ENCODE data around the gene SMC6. TPM values are rescaled to one million over a fixed set of nuclear protein-coding genes. Genes with fewer than 3 reads are reported as not detected.

The SMC6 gene
- total and polyA plus RNA-seq, 4 donors = 6.9 to 34.8 (median 10.6) TPM

GRCh38 chr2:17793803-17794354, 40.3 kb upstream of the SMC6 start:
- DNase-seq (no peak), ATAC-seq (ENCODE audit: insufficient read depth, low FRiP score) (no peak)
- Histone ChIP-seq H3K9me3 (ENCODE audit: control insufficient read depth in 4 of 4, insufficient read depth in 3 of 4, low read length in 3 of 4) (no peaks in the 10 kb centered on the region), H3K36me3 (ENCODE audit: control insufficient read depth in 4 of 4, insufficient read depth in 4 of 4, low read length in 4 of 4) (no peaks in the 10 kb centered on the region), H3K4me1 (ENCODE audit: control insufficient read depth in 5 of 5, insufficient read depth in 5 of 5, low read length in 5 of 5) (peaks cover 0 to 20% (median 1%) of the 10 kb centered on the region in 5 donors), H3K27me3 (ENCODE audit: control insufficient read depth in 3 of 3, insufficient read depth in 3 of 3, low read length in 2 of 3) (no peaks in the 10 kb centered on the region), H3K4me3 (no peak overlapping the region), H3K27ac (ENCODE audit: low read depth in 1 of 2, low read length in 1 of 2) (no peak overlapping the region), H3K9ac (ENCODE audit: insufficient read depth in 1 of 2, low read length in 2 of 2) (no peak overlapping the region)
- no peak for TF ChIP-seq CTCF (IDR thresholded peaks at IDR 0.05; ENCODE audit: control extremely low read depth, extremely low read depth)
- 83 to 89% methylated on average over 6 of the region's 6 CpGs for WGBS, 2 donors

- TF ChIP-seq CTCF (IDR thresholded peaks at IDR 0.05; ENCODE audit: control extremely low read depth, extremely low read depth) = no peak
These were observed 39.7 kb upstream of the SMC6 start for GRCh38 chr2:17793296-17793695.

GRCh38 chr2:17792515-17792914, 38.9 kb upstream of the SMC6 start:
- Histone ChIP-seq H3K4me3 (no peak overlapping the region), H3K9ac (ENCODE audit: insufficient read depth in 1 of 2, low read length in 2 of 2) (no peak overlapping the region), H3K9me3 (ENCODE audit: control insufficient read depth in 4 of 4, insufficient read depth in 3 of 4, low read length in 3 of 4) (no peaks in the 10 kb centered on the region), H3K27me3 (ENCODE audit: control insufficient read depth in 3 of 3, insufficient read depth in 3 of 3, low read length in 2 of 3) (no peaks in the 10 kb centered on the region), H3K36me3 (ENCODE audit: control insufficient read depth in 4 of 4, insufficient read depth in 4 of 4, low read length in 4 of 4) (no peaks in the 10 kb centered on the region), H3K4me1 (ENCODE audit: control insufficient read depth in 5 of 5, insufficient read depth in 5 of 5, low read length in 5 of 5) (peaks cover 0 to 30% (median 6%) of the 10 kb centered on the region in 5 donors), H3K27ac (ENCODE audit: low read depth in 1 of 2, low read length in 1 of 2) (no peak overlapping the region)
- no peak for TF ChIP-seq CTCF (IDR thresholded peaks at IDR 0.05; ENCODE audit: control extremely low read depth, extremely low read depth)
- ATAC-seq (ENCODE audit: insufficient read depth, low FRiP score) (no peak), DNase-seq (no peak)
- WGBS, 2 donors = 9 to 56% methylated on average over 1 of the region's 1 CpG

More at GRCh38 chr2:17793296-17793695, 39.7 kb upstream of the SMC6 start:
- H3K27ac ChIP-seq (ENCODE audit: low read depth in 1 of 2, low read length in 1 of 2) = no peak overlapping the region
- no peak overlapping the region for H3K9ac ChIP-seq (ENCODE audit: insufficient read depth in 1 of 2, low read length in 2 of 2)
- H3K36me3 ChIP-seq (ENCODE audit: control insufficient read depth in 4 of 4, insufficient read depth in 4 of 4, low read length in 4 of 4) = no peaks in the 10 kb centered on the region
- H3K9me3 ChIP-seq (ENCODE audit: control insufficient read depth in 4 of 4, insufficient read depth in 3 of 4, low read length in 3 of 4) = no peaks in the 10 kb centered on the region
- ATAC-seq (ENCODE audit: insufficient read depth, low FRiP score) (no peak), DNase-seq (no peak)
- peaks cover 0 to 26% (median 1%) of the 10 kb centered on the region in 5 donors for H3K4me1 ChIP-seq (ENCODE audit: control insufficient read depth in 5 of 5, insufficient read depth in 5 of 5, low read length in 5 of 5)
- 79 to 80% methylated on average over 4 of the region's 4 CpGs for WGBS, 2 donors
- H3K27me3 ChIP-seq (ENCODE audit: control insufficient read depth in 3 of 3, insufficient read depth in 3 of 3, low read length in 2 of 3) = no peaks in the 10 kb centered on the region
- no peak overlapping the region for H3K4me3 ChIP-seq

- Histone ChIP-seq H3K36me3 (ENCODE audit: control insufficient read depth in 4 of 4, insufficient read depth in 4 of 4, low read length in 4 of 4) (no peaks in the 10 kb centered on the region), H3K9me3 (ENCODE audit: control insufficient read depth in 4 of 4, insufficient read depth in 3 of 4, low read length in 3 of 4) (no peaks in the 10 kb centered on the region), H3K9ac (ENCODE audit: insufficient read depth in 1 of 2, low read length in 2 of 2) (no peak overlapping the region), H3K4me1 (ENCODE audit: control insufficient read depth in 5 of 5, insufficient read depth in 5 of 5, low read length in 5 of 5) (peaks cover 0 to 30% (median 6%) of the 10 kb centered on the region in 5 donors), H3K27ac (ENCODE audit: low read depth in 1 of 2, low read length in 1 of 2) (no peak overlapping the region), H3K4me3 (no peak overlapping the region), H3K27me3 (ENCODE audit: control insufficient read depth in 3 of 3, insufficient read depth in 3 of 3, low read length in 2 of 3) (no peaks in the 10 kb centered on the region)
- no peak for TF ChIP-seq CTCF (IDR thresholded peaks at IDR 0.05; ENCODE audit: control extremely low read depth, extremely low read depth)
- ATAC-seq (ENCODE audit: insufficient read depth, low FRiP score) (no peak), DNase-seq (no peak)
- WGBS, 2 donors = 55 to 67% methylated on average over 2 of the region's 2 CpGs
These were observed 38.2 kb upstream of the SMC6 start for GRCh38 chr2:17791817-17792130.
